ENCODE results near the gene MFRP. TPM values are rescaled to one million over a fixed set of nuclear protein-coding genes. Genes with fewer than 3 reads are reported as not detected.

Gene MFRP
- total RNA-seq, 1 experiment from 2014 or later = not detected

DNA sequence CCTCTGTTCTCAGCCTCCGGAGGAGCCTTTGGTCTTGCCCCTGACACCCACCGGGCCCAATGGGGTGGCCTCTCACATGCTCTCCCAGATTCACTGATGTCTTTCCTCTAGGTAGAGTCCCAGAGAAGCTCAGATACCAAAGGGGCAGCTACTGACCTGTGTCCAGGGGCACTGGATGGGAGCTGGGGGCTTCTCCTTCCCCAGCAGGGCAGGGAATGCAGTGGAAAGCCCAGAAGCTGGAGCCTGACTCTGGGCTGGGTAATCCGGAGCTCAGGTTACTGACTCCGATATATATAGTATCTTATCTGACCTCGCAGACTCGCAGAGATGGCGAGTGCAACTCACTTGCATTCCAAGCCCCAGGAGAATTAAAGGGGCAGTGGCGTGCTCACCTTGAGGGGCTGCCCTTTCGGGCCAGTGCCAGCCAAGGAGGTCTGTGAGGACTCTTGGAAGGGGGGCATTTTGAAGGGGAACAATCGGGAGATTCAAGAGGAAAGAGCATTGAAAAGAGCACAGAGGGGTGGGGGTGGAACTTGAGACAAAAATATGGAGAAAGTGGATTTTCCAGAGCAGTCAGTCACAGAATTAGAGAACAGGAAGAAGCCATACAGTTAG lies 32.5 kb upstream of the MFRP start (continued):
- no peak for TF ChIP-seq ATF3 (CRISPR knock-in tag; conservative IDR thresholded peaks at IDR 0.05)
- no peak for TF ChIP-seq RORB (CRISPR knock-in tag; IDR thresholded peaks at IDR 0.05)
- TF ChIP-seq, protein P1, sequence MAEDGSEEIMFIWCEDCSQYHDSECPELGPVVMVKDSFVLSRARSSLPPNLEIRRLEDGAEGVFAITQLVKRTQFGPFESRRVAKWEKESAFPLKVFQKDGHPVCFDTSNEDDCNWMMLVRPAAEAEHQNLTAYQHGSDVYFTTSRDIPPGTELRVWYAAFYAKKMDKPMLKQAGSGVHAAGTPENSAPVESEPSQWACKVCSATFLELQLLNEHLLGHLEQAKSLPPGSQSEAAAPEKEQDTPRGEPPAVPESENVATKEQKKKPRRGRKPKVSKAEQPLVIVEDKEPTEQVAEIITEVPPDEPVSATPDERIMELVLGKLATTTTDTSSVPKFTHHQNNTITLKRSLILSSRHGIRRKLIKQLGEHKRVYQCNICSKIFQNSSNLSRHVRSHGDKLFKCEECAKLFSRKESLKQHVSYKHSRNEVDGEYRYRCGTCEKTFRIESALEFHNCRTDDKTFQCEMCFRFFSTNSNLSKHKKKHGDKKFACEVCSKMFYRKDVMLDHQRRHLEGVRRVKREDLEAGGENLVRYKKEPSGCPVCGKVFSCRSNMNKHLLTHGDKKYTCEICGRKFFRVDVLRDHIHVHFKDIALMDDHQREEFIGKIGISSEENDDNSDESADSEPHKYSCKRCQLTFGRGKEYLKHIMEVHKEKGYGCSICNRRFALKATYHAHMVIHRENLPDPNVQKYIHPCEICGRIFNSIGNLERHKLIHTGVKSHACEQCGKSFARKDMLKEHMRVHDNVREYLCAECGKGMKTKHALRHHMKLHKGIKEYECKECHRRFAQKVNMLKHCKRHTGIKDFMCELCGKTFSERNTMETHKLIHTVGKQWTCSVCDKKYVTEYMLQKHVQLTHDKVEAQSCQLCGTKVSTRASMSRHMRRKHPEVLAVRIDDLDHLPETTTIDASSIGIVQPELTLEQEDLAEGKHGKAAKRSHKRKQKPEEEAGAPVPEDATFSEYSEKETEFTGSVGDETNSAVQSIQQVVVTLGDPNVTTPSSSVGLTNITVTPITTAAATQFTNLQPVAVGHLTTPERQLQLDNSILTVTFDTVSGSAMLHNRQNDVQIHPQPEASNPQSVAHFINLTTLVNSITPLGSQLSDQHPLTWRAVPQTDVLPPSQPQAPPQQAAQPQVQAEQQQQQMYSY (CRISPR knock-in tag; IDR thresholded peaks at IDR 0.05) = no peak
- no peak for TF ChIP-seq FOXP1 (CRISPR knock-in tag; IDR thresholded peaks at IDR 0.05; ENCODE audit: borderline replicate concordance)
- TF ChIP-seq FOXJ3 (CRISPR knock-in tag; IDR thresholded peaks at IDR 0.05; ENCODE audit: borderline replicate concordance) = no peak
- TF ChIP-seq CBFB (CRISPR knock-in tag; IDR thresholded peaks at IDR 0.05; ENCODE audit: low read depth) = no peak
- TF ChIP-seq ZNF232 (CRISPR knock-in tag; IDR thresholded peaks at IDR 0.05) = no peak
- no peak for TF ChIP-seq SP1 (CRISPR knock-in tag; conservative IDR thresholded peaks at IDR 0.05)
- TF ChIP-seq, protein P2, sequence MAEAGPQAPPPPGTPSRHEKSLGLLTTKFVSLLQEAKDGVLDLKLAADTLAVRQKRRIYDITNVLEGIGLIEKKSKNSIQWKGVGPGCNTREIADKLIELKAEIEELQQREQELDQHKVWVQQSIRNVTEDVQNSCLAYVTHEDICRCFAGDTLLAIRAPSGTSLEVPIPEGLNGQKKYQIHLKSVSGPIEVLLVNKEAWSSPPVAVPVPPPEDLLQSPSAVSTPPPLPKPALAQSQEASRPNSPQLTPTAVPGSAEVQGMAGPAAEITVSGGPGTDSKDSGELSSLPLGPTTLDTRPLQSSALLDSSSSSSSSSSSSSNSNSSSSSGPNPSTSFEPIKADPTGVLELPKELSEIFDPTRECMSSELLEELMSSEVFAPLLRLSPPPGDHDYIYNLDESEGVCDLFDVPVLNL (CRISPR knock-in tag; IDR thresholded peaks at IDR 0.05; ENCODE audit: borderline replicate concordance, low read depth) = no peak
- no peak for TF ChIP-seq PRRX2 (CRISPR knock-in tag; IDR thresholded peaks at IDR 0.05)
- TF ChIP-seq ESRRA (CRISPR knock-in tag; IDR thresholded peaks at IDR 0.05; ENCODE audit: borderline replicate concordance) = no peak

GRCh38 chr11:119377961-119378667 lies 31.6 kb upstream of the MFRP start:
- DNase-seq (ENCODE audit: low spot score) (no peak), ATAC-seq (no peak)
- ChIA-PET CTCF (interaction anchor here (0.5 to 12.9 kb wide), 8 partner anchors 12 to 342 kb away, joined by 3 to 262 read pairs (median 54); partner anchors contain the start of genes C1QTNF5 and MFRP), POLR2A (interaction anchor here (0.5 to 1.2 kb wide), 4 partner anchors 39 to 710 kb away, joined by 3 read pairs; partner anchors contain the start of gene THY1)
- Mint-ChIP-seq H3K4me1 (peaks cover 67% of the 10 kb centered on the region), H3K27me3 (ENCODE audit: low read depth) (peaks cover 20% of the 10 kb centered on the region), H3K4me3 (peak overlapping the region; percentile 8; the same call in 1 of the 2 replicates), H3K36me3 (no peaks in the 10 kb centered on the region), H3K27ac (no peak overlapping the region), H3K9me3 (no peaks in the 10 kb centered on the region)
- TF ChIP-seq ZNF317 (CRISPR knock-in tag; IDR thresholded peaks at IDR 0.05; ENCODE audit: borderline replicate concordance, low read depth) (no peak), STAT6 (CRISPR knock-in tag; conservative IDR thresholded peaks at IDR 0.05; ENCODE audit: low read depth) (no peak), FOXP4 (CRISPR knock-in tag; IDR thresholded peaks at IDR 0.05) (no peak), ZNF423 (CRISPR knock-in tag; IDR thresholded peaks at IDR 0.05) (peak; percentile 74; the same call in 1 of the 2 replicates)
